GM04503 (cell line): ENCODE results near the gene CATSPERZ.

ENCODE experiments used
- DNase-seq: peaks from one replicate; pipeline ENCODE4 v3.0.0-alpha.2; 2012; ENCODE audit warnings: low read depth

CATSPERZ gene

DNA sequence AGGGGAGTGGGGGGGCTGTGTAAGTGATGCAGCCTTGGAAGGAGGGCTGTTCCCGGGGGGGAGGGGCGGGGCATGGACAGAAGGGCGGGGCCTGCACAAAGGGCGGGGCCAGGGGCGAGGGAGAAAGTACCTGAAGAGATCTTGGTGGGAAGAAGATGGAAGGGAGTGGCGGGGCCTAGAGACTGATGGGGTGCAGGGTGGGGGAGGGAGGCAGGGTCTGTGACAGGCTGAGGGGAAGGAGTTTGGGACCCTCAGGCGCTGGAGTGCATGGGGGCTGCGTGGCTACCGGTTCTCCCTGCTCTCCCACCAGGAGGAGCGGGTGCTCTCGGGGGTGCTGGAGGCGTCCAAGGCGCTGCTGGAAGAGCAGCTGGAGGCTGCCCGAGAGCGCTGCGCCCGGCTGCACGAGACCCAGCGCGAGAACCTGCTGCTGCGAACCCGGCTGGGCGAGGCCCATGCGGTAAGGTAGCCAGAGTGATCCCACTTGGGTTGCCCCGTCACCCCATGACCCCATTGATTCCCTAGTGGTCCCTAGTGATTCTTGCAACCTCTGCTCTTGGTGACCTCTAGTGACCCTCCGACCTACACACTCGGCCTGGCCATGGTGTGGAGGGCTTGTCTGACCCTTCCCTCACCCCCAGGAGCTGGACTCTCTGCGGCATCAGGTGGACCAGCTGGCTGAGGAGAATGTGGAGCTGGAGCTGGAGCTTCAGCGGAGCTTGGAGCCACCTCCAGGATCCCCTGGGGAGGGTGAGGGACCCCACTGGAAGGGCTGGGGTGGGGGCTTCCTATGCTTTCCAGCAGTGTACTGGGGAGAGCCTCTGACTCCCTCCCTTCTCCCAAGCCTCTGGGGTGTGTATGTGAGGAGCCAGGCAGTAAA is 42.9 kb downstream of the CATSPERZ start:
- DNase-seq = no peak

DNA sequence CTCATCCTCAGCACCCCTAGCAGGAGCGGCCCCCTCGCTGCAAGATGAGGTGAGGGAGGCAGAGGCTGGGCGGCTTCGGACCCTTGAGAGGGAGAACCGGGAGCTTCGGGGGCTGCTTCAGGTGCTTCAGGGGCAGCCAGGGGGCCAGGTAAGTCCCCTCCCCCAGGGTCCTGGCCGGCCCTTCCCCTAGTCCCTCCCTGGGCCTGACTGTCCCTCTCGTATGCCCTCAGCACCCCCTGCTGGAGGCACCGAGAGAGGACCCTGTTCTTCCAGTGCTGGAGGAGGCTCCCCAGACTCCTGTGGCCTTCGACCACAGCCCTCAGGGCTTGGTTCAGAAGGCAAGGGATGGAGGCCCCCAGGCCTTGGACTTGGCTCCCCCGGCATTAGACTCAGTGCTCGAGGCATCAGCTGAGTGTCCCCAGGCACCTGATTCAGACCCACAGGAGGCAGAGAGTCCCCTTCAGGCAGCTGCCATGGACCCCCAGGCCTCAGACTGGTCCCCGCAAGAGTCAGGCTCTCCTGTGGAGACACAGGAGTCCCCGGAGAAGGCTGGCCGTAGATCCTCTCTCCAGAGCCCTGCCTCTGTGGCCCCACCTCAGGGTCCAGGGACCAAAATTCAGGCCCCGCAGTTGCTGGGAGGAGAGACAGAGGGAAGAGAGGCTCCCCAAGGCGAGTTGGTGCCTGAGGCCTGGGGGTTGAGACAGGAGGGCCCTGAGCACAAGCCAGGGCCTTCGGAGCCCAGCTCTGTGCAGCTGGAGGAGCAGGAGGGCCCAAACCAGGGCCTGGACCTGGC is 43.8 kb downstream of the CATSPERZ start:
- no peak for DNase-seq

DNA sequence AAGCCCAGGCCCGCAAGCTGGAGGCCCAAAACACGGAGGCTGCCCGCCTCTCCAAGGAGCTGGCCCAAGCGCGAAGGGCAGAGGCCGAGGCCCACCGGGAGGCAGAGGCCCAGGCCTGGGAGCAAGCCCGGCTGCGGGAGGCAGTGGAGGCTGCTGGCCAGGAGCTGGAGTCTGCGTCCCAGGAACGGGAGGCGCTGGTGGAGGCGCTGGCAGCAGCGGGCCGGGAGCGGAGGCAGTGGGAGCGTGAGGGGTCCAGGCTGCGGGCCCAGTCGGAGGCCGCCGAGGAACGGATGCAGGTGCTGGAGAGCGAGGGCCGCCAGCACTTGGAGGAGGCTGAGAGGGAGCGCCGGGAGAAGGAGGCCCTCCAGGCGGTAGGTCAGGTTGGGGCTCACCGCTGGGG is 44.6 kb downstream of the CATSPERZ start:
- no peak for DNase-seq

DNA sequence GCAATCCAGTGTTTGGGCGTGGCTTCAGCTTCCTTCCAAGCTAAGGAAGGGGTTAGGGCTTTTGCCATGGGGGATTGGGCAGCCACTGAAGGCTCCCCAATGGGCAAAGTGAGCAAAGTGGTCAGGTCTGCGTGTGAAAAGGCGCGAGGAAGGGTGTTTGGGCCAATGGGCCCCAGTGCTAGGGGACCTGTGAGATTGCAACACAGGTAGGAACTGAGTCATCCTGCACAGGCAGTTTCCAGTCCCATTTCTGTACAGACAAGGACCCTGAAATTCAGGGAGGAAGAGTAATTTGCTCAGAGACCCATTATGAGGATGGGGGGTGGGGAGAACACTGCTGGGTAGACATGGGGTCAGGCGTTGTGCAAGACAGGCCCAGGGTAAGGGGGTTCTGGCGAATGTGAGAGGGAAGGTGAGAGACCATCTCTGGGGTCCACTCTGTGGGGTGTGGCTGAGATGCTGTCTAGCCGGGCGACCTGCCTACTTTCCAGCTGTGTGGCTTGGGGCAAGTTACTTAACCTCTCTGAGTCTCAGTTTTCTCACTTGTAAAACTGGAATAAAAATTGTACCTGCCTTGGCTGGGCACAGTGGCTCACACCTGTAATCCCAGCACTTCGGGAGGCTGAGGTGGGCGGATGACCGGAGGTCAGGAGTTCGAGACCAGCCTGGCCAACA is 47.2 kb downstream of the CATSPERZ start:
- DNase-seq = no peak

DNA sequence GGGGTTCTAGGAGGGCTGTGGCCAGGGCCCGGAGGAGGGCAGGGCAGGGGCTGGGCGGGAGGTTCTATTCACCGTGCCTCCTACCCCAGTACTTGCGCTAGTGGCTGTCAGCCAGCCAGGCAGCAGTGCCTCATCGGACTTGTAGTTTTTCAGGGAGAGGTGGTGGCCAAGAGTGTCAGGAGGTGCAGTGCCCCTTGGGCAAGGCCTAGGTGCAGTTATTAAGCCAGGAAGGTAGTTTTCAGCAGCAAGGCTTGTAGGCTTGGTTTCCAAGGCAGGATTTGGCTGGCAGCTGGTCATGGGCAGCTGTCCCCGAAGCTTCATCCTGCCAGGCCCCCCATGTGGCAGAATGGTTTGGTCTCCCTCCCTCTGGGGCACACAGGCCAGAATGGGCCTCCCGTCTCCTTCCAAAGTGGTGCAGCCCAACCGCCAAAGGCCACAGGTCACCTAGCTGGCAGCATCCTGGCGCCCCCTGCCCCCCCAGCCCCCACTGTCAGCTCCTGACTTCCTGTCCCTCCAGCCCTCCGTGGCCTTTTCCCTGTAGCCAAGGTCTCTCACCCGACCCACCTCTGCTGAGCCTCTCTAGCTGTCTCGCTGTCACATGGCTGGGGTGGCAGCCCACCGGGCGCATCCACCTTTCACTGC is 48.3 kb downstream of the CATSPERZ start:
- no peak for DNase-seq

DNA sequence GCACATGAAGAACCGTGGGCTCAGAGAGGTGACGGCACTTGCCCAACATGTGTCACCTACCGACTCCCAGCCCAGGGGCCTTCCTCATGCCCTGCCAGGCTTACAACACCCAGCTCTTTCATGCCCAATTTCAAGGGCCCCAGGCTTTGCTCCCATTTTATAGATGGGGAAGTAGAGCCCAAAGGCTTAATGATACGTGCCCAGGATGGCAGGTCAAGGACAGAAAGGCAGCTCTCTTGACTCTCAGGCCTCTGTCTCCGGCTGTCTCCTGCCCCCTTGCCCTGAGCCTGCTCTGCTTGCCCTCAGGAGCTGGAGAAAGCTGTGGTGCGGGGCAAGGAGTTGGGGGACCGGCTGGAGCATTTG is 48.8 kb downstream of the CATSPERZ start:
- DNase-seq = no peak

DNA sequence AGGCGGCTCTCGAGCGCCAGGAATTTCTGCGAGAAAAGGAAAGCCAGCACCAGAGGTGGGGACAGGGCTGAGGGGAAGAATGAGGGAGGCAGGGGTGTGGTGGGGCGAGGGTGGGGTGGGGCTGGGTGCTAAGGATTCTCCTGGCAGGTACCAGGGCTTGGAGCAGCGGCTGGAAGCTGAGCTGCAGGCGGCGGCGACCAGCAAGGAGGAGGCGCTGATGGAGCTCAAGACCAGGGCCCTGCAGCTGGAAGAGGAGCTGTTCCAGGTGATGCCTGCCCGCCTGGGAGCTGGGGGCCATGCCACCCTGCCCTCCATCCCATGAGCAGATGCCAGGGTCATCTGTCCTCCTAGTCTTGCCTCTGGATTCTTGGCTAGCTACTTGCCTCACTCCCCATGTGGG is 49.2 kb downstream of the CATSPERZ start:
- no peak for DNase-seq

DNA sequence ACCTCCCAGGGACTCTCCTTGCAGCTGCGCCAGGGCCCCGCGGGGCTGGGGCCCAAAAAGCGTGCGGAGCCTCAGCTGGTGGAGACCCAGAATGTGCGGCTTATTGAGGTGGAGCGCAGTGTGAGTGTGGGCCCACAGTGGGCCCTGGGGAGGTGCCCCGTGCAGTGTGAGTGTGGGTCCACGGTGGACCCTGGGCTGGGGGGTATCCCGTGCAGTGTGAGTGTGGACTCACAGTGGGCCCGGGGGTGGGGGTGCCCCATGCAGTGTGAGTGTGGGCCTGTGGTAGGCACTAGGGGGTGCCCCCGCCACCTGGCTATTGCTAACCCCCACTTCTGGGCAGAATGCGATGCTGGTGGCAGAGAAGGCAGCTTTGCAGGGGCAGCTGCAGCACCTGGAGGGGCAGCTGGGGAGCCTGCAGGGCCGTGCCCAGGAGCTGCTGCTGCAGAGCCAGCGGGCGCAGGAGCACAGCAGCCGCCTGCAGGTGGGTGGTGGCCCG is 51.0 kb downstream of the CATSPERZ start:
- no peak for DNase-seq

DNA sequence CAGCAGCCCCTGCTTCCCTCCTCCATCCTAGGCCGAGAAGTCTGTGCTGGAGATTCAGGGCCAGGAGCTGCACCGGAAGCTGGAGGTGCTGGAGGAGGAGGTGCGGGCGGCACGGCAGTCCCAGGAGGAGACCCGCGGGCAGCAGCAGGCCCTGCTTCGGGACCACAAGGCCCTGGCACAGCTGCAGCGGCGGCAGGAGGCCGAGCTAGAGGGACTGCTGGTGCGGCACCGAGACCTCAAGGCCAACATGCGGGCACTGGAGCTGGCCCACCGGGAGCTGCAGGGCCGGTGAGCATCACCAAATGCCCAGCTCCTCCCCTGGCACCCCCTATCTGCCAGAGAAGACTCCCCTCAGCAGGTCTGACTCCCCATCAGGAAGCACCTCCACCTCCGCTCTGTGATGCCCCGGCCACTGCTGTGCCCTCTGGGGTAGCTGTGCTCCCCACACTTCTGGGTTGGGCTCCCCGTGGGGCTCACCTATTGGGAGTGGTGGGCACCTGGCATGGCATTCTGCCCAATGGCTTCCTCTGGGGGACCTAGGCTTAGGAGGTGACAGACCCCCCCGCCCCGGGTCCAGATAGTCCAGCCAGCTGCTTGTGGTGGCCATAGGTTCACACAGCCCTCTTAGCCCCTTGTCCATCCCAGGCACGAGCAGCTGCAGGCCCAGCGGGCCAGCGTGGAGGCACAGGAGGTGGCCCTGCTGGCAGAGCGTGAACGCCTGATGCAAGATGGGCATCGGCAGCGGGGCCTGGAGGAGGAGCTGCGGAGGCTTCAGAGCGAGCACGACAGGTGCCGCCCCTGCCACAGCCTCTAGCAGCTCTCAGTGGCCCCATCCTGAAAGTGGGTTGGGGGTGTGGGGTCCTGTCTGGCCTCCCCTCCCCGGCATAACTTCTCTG is 52.2 kb downstream of the CATSPERZ start:
- no peak for DNase-seq

DNA sequence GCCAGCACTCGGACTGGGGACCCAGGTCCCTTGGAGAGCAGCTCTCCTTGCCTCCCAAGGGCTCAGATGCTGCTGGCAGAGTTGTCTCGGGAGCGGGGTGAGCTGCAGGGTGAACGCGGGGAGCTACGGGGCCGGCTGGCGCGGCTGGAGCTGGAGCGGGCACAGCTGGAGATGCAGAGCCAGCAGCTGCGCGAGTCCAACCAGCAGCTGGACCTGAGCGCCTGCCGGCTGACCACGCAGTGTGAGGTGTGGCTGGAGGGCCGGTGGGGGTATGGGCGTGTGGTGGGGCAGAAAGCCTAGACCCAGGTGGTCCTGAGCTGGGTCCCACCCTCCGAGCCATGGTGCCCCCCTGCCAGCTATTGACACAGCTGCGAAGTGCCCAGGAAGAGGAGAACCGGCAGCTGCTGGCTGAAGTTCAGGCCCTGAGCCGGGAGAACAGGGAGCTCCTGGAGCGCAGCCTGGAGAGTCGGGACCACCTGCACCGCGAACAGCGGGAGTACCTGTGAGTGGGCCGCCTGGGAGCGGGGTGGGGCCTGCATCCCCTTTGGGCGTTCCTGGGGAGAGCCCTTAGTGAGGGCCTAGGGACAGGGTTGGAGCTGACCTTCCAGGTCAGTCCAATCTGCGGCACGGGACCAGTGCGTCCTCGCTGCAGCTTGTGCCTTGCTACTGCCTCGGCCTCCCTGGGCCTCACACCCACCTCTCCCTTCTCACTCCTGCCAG is 53.0 kb downstream of the CATSPERZ start:
- DNase-seq = no peak

DNA sequence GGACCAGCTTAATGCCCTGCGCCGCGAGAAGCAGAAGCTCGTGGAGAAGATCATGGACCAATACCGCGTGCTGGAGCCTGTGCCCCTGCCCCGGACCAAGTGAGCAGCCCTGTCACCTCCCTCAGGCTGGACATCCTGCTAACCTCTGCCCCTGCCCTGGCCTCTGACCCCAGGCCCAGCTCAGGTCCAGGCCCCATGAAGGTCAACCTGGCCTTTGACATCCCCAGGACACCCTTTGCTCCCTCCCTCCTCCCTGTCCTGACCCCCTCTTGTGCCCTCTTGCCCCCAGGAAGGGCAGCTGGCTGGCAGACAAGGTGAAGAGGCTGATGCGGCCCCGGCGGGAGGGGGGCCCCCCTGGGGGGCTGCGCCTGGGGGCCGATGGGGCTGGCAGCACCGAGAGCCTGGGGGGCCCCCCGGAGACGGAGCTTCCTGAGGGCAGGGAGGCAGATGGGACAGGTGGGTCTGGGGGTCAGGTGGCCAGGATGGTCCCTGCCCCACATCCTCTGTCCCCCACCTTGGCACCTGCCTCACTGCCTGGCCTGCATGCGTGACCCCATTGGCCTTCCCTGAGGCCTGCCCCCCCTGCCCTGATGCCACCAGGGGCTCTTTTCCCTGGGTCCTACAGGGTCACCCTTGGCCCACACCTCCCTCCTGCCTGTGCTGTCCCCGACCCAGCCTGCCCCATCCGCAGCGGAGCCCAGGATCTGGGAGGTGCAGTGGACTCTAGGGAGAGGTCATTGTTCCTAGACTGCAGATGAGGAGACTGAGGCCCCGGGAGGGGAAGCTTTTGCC is 53.8 kb downstream of the CATSPERZ start:
- DNase-seq = no peak
